Fibroblast of skin of scalp (primary cell): ENCODE results near the gene ALOX5.

Experiments
- DNase-seq: peaks from one replicate; pipeline ENCODE4 v3.0.0-alpha.2; 2013

The ALOX5 gene

DNA sequence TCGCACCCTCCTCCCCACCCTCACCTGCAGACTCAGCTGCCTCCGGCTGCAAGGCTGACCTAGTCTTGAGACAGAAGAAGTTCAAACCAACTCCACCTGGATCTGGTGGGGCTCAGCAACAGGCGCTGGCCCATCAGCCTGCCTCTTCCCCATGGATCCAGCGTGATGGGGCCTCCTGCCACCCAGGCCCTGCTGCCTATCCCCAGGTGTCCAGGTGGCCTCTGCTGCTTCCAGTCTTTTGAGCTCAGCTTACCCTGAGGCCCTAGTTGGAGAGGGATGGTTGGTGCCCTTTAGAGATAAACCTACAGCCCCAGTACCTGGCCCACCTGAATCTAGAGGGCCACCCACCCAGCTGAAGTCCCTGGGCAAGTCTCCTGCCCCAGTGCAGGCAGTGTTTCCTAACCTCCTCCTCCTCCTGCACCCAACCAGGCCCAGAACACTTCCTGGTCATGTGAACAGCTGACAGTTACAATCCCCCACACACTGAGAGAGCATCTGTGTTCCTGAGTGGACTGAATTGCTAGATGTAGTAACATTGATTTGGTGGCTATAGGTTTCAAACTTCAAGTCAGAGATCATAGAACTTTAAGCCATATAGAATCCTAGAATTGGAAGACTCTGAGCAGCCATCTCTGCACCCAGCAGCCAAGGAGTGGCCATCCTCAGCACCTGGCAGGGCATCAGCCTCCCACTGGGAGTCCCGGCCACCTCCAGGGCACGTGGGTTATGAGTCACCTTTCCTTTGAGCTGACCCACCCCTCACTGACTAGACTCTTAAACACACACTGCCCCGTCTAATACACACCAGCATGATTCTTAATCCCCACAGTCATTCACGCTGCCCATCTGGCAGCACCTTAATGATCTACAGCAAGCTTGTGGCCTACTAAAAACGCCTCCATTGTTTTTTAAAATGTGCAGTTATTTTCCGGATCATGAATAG, 51.9 kb downstream of the ALOX5 start:
- DNase-seq = no peak

DNA sequence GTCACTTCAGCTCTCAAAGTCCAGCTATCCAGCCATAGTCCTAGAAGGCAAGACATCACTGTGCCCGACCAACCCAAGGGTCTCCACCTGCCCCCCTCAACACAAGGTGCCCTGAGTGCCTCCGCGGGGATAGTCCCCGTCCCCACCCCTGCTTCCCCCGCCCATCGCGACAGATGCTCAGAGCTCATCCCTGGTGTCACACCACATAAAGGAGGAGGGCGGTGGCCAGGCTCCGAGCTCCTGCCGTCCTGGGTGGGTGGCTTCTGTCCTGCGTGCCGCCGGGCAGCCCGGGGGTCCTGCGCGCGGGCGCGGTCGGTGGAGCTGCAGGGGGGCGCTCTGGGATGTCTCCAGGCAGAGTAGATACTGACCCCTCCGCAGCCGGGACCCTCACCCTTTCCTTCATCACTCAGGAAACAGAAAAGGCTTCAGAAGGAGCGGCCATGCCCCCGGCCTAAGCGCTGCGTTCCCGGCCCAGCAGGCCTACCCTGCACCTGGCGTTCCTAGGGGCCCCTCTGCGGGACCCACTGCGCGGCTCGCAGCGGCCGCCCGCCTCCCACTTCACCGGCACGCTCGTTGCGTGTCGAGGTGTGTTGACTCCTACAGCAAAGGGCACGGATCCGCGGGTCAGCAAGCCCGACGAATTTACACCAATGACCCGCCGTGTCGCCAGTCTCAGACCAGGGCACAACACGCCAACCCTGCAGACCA, 53.4 kb downstream of the ALOX5 start:
- DNase-seq = no peak

DNA sequence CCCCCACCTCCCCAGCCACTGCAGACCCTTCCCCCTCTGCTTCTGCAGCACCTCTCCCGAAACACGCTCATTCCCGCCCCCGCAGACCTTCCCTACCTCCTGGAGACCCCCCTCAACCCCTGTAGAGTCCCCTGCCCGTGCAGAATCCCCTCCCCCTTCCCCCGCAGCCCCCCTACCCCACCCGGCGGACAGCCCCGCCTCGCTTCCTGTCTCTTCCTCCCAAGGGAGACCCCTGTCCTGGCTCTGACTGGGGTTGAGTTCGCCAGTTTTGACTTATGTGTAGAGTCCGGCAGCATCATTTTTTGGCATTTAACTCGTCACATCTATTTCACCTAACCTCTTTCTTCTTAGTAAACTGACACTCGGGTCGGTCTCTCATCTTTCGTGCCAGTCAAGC, 54.0 kb downstream of the ALOX5 start:
- DNase-seq = no peak

DNA sequence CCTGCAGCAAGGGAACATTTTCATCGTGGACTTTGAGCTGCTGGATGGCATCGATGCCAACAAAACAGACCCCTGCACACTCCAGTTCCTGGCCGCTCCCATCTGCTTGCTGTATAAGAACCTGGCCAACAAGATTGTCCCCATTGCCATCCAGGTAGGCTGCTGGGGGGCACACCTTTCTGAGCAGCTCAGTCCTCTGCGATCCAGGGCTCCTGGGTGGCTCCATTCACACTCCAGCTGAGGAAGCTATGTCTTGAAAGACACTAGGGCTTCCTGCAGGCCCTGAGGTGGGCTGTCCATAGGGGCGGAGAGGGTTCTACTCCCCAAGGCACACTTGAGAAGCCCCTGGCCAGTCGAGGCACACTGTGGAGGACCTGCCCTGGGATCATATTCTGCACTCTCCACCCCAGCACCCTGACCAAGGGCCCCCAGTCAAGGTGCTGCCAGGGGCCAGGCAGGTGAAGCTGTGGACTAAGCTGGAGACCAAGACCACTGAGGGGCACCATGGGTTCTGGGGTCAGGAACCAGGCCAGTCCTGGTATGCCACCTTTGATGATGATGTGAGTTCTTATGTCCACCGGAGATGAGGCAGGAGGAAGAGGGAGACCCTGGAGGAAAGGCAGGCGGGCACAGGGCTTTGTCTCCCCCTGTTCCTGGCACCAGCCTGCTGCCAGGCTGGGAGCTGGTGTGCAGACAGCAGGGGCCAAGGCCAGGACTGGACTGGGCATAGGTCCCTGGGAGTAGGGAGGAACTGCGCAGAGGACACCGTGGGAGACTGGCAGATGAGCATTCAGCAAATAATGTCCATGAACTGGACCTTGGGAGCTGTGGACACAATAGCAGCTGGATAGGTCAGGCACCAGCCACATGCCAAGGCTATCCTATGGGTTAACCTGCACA, 54.8 kb downstream of the ALOX5 start:
- no peak for DNase-seq

DNA sequence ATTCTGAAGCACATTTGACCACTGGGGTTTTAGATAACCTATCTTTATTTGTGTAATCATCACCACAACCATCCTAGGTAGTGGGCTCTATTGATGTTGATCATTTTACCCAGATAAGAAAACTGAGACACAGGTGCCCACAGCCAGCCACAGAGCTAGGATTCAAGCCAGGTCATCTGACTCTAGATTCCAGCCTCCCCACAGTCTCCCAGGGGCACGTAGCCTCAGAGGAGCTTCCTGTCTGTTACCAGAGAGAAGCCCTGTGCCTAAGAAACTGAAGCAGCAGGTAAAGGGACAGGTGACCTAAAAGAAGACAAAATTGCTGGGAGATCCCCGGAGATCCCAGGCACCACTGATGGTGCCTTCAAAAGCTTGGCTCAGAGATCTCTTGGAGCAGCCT, 55.8 kb downstream of the ALOX5 start:
- DNase-seq = no peak

DNA sequence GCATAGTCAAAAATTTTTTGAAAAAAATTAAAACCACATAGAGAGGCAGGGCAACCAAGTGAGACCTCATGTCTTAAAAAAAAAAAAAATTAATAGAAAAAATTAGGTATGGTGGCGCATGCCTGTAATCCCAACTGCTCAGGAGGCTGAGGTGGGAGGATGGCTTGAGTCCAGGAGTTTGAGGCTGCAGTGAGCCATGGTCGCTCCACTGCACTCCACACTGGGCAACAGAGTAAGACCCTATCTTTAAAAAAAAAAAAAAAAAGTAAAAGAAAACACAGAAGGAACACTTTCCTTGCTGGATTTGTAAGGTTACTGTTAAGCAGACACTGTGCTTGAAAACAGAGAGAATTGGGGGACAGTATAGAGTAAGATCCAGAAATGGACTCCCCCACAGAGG, 58.1 kb downstream of the ALOX5 start:
- no peak for DNase-seq

DNA sequence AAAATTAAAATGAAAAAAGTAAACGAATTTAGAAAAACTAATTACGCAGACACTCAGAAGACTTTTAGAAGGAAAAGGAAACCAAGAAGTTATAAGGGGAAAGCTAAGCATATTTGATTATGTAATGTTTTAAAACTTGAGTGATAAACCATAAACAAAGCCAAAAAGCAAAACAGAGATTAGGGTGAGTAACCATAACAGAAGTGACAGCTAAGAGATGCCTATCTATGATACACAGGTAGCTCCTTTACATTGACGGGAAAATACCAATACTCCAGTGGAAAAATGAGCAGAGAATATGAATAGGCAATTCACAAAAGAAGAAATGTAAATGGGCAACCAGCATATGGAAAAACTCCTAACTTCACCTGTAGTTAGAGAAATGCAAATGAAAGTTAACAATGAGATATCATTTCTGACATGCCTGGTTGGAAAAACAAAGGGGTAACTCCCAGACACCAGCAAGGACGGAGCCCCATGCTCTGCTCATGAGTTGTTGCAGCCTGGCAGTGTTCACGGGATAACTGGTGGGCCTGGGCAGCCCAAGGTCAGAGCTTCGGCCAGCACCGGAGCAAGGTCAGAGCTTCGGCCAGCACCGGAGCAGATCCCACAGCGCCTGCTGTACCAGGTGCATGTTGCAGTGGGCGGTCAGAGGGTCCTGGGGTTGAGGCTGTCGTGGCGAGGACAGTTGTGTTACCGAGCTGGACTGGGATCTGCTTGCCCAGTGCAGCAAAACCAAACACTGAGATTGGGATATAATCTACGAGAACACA, 58.9 kb downstream of the ALOX5 start:
- DNase-seq = no peak

- DNase-seq = no peak
Observed at GRCh38 chr10:45433716-45434469, 59.9 kb downstream of the ALOX5 start.

DNA sequence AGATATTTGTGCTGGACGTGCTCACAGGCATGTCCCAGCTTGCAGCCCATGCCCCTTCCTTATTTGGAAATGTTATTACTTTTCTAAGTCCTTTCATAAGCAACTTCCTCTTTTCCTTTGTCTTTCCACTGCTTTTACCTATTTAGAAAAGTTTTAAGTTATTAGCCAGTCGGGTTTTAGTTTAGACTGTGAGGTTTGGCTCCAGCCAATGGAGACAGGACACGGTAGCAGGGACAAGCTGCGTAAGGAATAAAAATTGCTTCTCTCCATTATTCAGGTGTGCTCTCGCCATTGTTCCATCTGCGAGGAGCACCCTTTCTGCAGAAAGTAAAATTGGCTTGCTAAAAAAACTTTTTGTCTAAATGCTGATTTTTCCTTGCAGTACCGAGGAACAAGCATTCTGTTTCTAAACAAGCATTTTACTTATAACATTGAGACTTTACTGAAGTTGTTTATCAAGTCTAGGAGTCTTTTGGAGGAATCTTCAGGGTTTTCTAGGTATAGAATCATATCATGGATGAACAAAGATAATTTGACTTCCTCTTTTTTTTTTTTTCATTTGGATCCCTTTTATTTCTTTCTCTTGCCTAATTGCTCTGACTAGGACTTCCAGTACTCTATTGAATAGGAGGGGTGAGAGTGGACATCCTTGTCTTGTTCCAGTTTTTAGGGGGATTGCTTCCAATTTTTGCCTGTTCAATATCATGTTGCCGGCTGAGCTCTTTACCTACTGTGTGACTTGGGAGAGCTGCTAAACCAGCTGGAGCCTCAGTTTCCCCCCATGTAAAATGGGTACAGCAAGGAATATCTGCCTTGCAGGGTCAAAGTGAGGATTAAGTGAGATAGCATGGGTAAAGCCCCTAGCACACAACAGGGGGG, 63.8 kb downstream of the ALOX5 start:
- no peak for DNase-seq

DNA sequence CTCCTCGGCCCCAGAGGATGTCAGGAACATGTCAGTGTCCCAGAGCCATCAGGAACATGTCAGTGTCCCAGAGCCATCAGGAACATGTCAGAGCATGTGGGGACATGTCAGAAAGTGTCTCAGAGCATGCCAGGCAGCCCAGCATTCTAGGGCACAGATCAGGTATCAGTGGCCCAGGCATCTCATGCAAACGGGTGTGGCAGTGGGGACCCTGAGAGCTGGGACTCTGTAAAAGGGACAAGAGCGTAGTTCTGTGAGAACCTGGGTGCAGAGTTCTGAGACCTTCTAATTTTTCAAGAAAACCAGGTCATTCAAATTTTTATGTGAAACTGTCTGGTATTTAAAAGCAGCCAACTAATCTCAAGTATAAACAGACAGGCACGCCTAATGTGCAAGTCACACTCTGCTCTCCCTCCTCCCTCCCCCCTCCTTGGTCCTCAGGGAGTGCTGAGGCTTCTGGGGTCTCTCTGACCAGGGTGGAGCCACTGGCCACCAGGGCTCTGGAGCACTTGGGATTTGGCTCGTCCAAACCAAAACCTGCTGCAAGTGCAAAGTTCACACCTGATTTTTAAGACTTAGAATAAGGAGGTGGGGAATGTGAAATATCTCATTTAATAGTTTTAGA, 64.6 kb downstream of the ALOX5 start:
- DNase-seq = no peak

GRCh38 chr10:45439365-45439764, 65.3 kb downstream of the ALOX5 start:
- DNase-seq = no peak

DNA sequence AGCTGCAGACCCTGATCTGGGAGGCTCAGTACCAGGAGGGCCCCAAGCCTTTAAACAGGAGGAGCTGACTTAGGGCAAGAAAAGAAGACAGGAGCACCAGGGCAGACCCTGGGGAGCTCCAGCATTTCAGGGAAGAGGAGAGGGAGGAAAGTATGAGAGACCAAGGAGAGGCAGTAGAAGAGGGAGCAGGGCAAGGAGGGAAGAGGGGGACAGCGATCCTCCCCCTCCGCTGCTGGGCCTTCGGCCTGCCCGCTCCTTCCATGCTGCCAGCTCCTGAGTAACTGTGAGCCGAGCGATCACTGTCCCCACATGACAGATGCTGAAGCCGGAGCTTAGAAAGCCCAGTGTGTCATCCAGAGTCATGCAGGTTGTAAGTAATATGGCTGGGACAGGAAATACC, 65.9 kb downstream of the ALOX5 start:
- no peak for DNase-seq

GRCh38 chr10:45440511-45441062, 66.6 kb downstream of the ALOX5 start:
- DNase-seq = no peak

- no peak for DNase-seq
Observed at GRCh38 chr10:45441239-45442190, 67.5 kb downstream of the ALOX5 start.

DNA sequence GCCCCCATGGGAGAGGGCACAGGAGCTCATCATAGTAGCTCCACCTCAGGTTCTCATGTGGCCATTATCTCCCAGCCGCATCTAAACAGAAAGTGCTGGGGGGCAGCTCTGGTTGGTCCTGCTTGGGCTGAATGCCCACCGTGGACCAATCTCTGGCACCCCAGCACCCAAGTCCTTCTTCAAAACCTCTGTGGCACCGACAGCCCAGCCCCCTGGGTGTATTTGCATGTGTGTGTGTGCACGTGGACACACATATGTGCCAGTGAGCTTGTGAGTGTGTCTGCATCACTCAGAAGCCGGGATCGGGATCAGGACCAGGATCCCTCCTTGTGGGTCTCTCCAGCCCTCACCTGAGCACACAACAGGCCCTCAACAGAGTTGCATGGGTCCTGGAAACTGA, 68.2 kb downstream of the ALOX5 start:
- no peak for DNase-seq

GRCh38 chr10:45442662-45443061, 68.6 kb downstream of the ALOX5 start:
- DNase-seq = no peak

DNA sequence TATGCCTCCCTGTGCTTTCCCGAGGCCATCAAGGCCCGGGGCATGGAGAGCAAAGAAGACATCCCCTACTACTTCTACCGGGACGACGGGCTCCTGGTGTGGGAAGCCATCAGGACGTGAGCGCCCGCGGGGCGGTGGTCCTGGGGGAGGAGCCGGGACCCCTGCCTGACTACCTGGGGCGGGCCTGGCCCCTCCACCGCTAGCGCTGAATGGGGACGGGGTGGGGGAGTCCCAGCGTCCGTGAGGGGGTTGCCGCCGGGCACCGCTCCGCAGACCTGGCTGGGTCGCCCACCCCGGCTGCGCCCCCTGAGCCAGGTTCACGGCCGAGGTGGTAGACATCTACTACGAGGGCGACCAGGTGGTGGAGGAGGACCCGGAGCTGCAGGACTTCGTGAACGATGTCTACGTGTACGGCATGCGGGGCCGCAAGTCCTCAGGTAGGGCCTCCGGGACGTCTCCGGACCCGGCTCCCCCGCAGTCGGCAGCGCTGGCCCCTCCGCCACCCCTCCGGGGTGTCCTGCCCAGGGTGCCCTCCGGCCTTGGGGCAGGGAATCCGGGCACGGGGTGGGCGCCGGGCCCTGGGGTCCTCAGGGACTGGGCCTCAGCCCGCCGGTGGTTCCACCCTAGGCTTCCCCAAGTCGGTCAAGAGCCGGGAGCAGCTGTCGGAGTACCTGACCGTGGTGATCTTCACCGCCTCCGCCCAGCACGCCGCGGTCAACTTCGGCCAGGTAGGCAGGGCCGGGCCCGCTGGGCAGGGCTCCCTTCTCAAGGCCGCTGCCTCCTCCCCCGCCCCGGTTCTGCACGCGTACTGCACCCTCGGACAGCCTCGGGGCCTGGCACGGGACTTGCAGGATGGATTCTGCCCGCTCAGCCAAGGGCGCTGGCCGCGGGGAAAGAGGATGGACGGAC, 69.3 kb downstream of the ALOX5 start:
- DNase-seq = no peak
